Measurements from ENCODE around the gene MFGE8.

The MFGE8 gene

DNA sequence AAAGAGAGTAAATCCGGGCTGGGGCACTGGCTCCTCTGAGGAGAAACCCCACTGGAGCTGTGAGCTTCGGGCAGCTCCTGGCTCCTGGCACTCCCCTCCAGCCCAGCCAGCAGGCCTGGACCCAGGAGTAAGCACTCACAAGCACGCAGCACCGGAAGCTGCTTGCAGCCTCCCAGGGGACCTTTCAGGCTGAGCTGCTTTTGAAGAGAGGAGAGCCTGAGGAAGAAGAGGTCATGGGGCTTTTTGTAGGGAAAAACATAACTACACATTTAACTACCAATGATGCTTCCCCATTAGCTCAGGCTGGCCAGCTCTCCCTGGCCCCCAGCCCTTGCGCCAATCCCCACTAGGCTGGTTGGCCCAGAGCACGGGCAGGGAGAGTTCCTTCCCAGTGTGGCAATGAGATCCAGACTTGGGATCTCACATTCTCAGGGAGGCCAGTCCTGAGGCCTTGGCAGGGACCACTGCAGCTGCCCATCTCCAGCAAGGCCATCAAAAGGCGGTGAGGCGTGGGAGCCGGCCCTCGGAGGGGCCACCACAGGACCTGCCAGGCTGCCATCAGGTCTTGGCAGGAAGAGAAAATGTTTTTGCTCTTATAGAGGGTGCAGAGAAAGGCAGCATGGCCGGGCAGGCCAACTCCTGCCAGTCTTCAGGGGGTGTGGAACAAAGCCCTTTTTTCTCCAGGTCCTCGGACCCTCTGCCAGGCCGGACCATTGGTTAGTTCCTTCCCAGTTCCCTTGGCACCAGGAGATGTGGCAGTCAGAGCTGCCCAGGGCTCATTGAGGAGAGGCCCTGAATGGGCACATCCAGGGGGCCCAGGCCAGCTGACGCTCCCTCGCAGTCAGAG lies 41.5 kb upstream of the MFGE8 start:
- intact Hi-C loops (cut with DNase I; ENCODE audit: low total_unique reads) = loop anchor here (5.0 kb wide), 1 partner anchor 32 kb away; no protein-coding TSS in a partner anchor
- H3K27me3 ChIP-seq = no peaks in the 10 kb centered on the region
- DNase-seq = peak; percentile 68 to 94
- H3K4me3 ChIP-seq = no peak overlapping the region
- no peaks in the 10 kb centered on the region for H3K36me3 ChIP-seq
- H3K4me1 ChIP-seq = peaks cover 5 to 20% (median 13%) of the 10 kb centered on the region in 4 donors
- H3K9me3 ChIP-seq = no peaks in the 10 kb centered on the region
- TF ChIP-seq, protein P1, sequence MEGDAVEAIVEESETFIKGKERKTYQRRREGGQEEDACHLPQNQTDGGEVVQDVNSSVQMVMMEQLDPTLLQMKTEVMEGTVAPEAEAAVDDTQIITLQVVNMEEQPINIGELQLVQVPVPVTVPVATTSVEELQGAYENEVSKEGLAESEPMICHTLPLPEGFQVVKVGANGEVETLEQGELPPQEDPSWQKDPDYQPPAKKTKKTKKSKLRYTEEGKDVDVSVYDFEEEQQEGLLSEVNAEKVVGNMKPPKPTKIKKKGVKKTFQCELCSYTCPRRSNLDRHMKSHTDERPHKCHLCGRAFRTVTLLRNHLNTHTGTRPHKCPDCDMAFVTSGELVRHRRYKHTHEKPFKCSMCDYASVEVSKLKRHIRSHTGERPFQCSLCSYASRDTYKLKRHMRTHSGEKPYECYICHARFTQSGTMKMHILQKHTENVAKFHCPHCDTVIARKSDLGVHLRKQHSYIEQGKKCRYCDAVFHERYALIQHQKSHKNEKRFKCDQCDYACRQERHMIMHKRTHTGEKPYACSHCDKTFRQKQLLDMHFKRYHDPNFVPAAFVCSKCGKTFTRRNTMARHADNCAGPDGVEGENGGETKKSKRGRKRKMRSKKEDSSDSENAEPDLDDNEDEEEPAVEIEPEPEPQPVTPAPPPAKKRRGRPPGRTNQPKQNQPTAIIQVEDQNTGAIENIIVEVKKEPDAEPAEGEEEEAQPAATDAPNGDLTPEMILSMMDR (IDR thresholded peaks at IDR 0.05) = no peak
- peak overlapping the region; percentile 81 to 83 for H3K27ac ChIP-seq

DNA sequence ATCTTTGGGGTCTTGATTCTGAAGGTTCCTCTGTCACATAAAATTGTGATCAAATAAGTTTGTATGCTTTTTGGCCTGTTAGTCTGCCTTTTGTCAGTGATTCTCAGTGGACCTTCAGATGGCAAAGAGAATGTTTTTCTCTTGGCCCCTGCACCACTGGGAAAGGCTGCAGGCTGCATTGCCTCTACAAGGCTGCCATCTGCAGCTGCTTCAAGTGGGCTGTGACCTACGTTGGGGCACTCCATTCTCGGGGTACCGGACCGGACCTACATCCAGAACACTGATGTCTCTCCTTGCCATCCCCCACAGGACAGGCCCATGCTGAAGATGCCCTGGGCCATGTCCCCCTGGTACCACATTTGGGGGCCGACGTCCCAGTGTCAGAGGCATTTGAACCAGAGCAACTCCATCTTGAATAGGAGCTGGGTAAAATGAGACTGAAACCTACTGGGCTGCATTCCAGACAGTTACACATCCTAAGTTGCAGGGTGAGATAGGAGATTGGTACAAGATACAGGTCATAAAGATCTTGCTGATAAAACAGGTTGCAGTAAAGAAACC lies 37.5 kb upstream of the MFGE8 start:
- Histone ChIP-seq H3K4me1 (peaks cover 5 to 20% (median 13%) of the 10 kb centered on the region in 4 donors), H3K9me3 (no peaks in the 10 kb centered on the region), H3K36me3 (no peaks in the 10 kb centered on the region), H3K4me3 (no peak overlapping the region), H3K27ac (no peak overlapping the region), H3K27me3 (no peaks in the 10 kb centered on the region)
- DNase-seq = no peak
- intact Hi-C loops (cut with DNase I; ENCODE audit: low total_unique reads) = no loop called here
- TF ChIP-seq, protein P1 (IDR thresholded peaks at IDR 0.05) = no peak

DNA sequence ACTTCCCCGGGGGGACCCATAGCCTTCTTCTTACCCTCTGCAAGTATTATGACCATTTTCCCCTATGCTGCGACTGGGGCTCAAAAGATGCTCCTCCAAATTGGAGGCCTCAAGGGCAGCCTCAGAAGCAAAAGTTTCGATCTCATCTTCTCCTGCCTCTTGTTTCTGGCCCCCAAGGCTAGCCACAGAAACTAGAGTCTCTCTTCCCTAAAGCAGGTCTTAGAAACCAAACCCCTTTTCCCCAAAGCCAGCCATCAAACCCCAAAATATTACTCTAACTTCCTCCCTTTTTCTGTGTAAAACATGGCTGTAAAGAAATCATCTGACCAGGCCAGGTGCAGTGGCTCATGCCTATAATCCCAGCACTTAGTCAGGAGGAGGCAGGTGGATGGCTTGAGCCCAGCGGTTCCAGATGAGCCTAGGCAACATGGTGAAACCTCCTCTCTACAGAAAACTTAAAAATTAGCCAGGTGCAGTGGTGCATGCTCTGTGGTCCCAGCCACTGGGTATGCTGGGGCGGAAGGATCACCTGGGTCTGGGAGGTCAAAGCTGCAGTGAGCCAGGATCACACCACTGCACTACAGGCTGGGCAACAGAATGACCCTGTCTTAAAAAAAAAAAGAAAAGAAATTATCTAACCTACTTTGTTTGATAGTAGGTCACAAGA lies 36.7 kb upstream of the MFGE8 start:
- H3K36me3 ChIP-seq = no peaks in the 10 kb centered on the region
- peaks cover 3 to 11% (median 7%) of the 10 kb centered on the region in 4 donors for H3K4me1 ChIP-seq
- H3K9me3 ChIP-seq = no peaks in the 10 kb centered on the region
- H3K27ac ChIP-seq = no peak overlapping the region
- no peaks in the 10 kb centered on the region for H3K27me3 ChIP-seq
- DNase-seq = no peak
- TF ChIP-seq, protein P1 (IDR thresholded peaks at IDR 0.05) = no peak
- intact Hi-C loops (cut with DNase I; ENCODE audit: low total_unique reads) = no loop called here
- no peak overlapping the region for H3K4me3 ChIP-seq

DNA sequence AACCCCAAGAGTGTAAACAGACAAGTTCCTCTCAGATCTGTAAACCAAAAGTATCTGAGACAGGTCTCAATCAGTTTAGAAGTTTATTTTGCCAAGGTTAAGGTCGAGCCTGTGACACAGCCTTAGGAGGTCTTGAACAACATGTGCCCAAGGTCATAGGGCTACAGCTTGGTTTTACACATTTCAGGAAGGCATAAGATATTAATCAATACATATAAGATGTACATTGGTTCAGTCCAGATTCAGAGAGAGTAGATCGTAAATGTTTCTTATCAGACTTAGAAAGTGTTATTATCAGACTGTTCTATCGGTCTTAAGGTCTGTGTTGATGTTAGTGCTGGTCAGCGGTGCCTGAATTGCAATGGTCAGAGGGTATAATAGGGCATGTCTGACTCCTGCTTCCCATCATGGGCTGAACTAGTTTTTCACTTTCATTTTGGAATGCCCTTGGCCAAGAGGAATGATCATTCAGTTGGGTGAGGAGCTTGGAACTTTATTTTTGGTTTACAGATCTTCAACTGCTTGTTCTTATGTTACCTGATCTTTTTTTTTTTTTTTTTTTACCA lies 27.0 kb upstream of the MFGE8 start:
- Histone ChIP-seq H3K36me3 (no peaks in the 10 kb centered on the region), H3K4me3 (no peak overlapping the region), H3K4me1 (no peaks in the 10 kb centered on the region), H3K27ac (no peak overlapping the region), H3K9me3 (no peaks in the 10 kb centered on the region), H3K27me3 (no peaks in the 10 kb centered on the region)
- no peak for DNase-seq
- TF ChIP-seq, protein P1 (IDR thresholded peaks at IDR 0.05) = no peak
- intact Hi-C loops (cut with DNase I; ENCODE audit: low total_unique reads) = no loop called here

DNA sequence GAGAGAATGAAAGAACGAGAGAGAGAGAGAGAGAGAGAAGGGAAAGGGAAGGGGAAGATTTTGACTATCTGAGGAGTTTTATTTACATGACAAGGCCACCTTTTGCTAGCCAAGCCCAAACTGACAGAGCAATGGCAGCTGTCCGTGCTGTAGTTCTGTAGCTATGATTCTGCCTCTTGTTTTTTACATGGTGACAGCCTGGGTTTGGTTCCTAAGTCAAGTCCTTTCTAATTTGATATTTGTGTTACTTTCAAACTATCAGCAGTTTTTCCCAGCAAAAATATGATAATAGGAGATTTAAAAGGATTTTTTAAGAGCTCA lies 26.3 kb upstream of the MFGE8 start:
- TF ChIP-seq, protein P1 (IDR thresholded peaks at IDR 0.05) = no peak
- DNase-seq = no peak
- Histone ChIP-seq H3K27ac (no peak overlapping the region), H3K4me1 (no peaks in the 10 kb centered on the region), H3K27me3 (no peaks in the 10 kb centered on the region), H3K4me3 (no peak overlapping the region), H3K9me3 (no peaks in the 10 kb centered on the region), H3K36me3 (no peaks in the 10 kb centered on the region)
- intact Hi-C loops (cut with DNase I; ENCODE audit: low total_unique reads) = no loop called here
